Hippocampal formation (tissue), 2 donors: Measurements from ENCODE around the gene ATRIP.

ENCODE experiments used
- DNase-seq, 2 donors: peaks; one replicate each; lab custom pipeline; 2025; lab: John Stamatoyannopoulos, UW

Gene ATRIP

DNA sequence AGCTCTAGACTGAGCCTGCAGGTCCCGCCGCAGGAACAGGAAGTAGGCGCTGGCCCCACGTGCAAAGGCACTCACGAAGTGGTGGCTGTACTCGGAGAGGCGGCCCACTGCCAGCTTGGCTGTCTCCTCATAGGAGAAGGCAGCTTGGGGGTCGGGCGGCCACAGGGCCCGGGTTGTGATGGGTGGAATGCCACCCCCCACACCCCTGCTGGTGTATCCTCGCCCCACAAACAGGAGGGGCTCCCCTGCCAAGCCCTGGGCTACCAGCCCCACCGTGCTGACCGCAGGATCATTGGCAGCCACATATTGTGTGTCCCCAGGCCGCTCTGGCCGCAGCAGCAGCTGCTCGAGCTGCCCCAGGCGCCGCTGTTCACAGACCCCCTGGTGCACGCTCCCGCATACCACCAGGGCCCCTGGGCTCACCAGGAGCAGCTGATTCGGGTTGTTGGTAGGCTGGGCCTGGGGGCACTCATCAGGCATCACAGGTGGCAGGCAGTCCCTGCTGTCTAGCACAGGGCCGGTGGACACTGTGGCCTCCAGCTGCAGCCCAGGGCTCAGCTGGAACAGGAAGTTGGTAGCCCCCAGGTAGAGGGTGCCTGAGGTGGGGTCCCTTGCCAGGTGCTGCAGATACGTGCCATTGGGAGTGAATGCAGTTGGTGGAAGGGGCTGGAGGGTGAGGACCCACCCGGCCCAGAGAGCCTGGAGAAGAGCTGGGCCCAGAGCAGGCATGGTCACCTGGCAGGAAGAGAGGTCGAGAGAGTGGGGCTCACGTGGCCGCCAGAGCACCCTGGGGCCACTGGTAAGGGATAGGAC is 22.4 kb upstream of the ATRIP start:
- DNase-seq: no peak

DNA sequence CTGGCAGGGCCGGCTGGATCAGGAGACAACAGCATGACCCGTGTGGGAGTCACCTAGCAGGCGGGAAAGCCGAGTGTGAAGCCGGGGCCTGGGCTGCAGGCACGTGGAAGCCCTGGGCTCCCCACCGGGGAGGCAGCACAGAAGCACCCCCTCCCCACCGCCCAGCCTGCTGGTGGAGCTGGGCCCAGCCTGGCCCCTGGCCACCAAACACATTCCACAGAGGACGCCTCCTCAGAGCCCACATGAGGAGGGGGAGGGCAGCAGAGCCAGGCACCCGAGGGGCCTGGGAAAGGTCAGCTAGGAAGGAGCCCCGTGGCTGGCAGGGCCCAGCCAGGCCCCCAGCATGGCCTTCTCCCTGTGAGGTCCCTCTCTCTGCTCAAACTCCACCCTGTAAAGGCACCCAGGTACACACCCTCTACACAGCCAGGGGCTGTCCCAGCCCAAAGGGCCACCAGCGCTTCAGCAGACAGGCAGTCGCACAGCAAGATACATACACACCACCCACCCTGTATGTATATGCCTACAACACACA is 21.2 kb upstream of the ATRIP start:
- peak; percentile 41 to 66 for DNase-seq

DNA sequence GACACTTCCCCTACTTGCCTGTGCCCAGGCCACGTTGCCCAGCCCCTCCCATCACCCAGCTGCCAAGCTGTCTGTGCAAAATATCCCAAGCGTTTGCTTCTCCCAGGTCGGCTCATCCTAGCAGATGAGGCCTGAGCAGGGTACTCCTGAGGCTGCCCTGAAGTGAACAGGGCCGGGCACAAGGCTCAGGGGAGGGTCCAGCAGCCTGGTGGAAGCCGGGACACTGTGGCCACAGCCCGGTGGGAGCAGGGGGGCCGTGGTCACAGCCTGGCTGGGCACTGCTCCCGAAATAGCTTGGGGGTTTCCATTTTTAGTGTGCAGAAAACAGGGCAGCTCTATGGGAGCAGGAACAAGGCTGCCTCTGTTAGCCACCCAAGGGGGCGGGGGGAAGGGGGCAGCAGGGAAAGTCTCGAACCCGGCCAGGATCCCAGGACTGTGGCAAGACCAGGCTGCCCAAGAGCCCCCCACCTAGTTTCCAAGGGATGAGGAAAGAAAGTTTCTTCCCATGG is 20.1 kb upstream of the ATRIP start:
- peak; percentile 93 to 95 for DNase-seq

DNA sequence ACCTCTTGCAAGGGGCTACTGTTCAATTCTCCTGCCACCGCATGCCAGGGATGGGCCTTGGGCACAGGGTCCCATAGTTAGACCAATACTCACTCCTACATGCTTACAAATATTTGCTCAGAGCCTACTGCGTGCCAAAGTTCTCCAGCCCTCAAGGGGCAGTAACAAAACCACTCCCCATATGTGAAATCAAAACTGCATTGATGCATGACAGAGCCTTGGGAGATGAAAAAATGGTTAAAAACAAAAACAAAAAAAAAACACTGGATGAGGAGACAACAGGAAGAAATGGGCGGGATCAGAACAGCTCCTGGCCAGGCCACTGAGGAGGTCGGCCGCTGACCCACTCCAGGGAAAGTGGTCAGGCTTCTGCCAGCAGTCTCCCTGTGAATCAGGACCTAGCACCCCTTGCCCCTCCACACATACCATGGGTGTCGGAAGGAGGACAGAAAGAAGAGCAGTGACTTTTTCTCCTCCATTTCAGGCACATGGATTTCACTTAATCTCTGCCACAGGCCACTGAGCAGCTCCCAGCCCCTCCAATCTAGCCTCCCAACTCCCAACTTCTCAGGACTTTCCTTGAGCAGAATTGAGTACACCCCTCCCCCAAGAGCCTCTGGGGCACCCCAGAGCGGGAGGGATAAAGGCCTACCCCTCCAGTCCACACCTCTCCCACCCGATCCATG is 19.4 kb upstream of the ATRIP start:
- peak; percentile 38 to 52 for DNase-seq

DNA sequence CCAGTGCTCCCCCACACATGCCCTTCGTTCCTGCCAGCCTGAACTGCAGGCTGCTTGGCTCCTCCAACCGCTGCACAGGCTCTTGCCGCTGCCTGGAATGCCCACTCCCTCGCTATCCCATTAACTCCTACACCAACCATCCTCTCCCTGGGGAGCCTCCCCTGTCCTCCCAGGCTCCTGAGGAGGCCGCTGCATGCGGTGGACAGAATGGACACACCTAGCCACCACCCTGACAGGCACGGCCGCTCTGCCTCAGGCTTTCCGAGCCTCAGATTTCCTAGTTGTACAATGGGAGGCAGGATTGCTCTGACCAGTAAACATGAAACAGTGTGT is 18.9 kb upstream of the ATRIP start:
- DNase-seq: no peak

DNA sequence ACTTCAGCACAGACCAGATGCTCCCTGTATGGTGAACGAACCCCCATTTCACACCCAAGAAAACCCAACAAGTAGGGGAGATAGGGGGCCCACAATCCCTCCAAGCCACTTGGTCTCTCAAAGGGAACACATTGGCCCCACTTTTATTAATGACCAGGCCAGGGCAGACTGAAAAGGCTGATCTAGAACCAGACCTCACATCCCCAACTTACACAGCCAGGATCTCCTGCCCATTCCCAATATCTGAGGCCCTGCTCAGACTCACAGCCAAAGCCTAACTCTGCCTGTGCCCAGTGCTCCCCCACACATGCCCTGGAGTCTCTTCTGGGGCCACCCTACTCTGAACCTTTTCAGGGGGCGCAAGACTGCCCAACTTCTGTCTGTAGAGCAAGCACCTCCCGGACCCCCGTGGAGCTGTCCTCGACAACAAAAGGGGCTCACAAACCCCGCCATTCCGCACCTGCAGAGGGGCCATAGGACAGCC is 18.4 kb upstream of the ATRIP start:
- DNase-seq: no peak

DNA sequence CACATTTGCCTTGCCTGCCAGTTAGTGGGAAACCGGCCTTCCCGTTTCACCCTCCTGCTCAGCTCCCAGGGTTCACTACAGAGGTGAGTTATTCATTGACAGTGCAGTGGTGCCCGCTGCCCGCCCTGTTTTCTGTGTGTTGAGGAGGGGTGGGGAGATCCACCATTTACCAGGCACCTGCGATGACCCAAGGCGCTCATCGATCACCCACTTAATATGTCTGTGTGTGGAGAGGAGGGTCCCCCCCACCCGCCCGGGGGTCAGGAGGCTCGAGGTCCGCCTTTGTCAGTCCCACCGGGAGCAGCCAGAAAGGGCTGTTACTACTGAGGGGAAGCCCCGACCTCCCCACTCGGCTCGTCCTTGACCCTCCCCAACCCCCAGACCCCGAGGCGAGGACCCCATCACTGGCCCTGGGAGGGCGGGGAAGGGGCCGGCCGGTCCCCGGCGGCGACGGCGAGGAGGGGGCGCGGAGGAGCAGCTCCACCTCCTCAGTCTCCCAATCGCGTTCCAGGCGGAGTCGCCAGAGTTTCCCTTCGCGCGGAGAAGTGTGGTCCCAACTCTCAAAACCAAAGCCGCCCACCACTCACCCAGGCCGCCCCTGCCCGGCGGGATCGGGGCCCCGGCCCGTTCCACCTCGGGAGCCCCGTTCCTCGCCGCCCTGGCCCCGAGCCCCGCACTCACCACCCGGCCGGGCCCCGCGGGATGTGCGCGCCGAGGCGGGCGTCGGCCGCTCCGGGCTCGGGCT is 17.8 kb upstream of the ATRIP start:
- peak in 1 of 2 donors; percentile 64 for DNase-seq

DNA sequence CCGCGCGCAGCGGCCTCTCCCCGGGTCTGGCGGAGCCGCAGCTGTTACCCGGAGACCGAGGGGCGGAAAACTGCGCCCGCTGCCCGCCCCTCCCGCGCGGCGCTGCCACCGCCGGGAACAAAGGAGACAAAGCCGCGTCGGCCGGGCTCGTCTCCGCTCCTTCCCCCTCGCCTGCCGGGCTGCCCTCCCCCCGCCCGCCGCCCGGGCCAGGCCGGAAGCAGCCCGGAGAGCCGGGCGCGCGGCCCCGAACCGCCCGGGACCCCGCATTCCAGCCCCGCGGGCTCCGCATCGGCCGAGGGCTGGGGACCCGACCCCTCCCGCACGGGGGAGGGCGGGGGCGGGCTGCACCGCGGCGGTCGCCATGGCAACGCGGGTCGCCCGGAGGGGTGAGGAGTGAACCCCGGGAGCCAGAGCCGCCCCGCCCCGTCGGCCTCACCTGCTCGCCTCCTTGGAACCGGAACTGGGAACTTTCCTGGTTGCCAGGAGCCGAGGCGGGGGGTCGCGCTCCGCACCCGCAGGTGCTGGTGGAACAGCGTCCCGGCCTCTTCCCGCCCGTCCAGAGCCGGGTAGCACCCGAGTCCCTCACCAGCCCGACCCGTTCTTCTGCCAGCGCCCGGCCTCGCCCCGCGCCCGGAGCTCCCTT is 17.1 kb upstream of the ATRIP start:
- peak; percentile 77 to 83 for DNase-seq

DNA sequence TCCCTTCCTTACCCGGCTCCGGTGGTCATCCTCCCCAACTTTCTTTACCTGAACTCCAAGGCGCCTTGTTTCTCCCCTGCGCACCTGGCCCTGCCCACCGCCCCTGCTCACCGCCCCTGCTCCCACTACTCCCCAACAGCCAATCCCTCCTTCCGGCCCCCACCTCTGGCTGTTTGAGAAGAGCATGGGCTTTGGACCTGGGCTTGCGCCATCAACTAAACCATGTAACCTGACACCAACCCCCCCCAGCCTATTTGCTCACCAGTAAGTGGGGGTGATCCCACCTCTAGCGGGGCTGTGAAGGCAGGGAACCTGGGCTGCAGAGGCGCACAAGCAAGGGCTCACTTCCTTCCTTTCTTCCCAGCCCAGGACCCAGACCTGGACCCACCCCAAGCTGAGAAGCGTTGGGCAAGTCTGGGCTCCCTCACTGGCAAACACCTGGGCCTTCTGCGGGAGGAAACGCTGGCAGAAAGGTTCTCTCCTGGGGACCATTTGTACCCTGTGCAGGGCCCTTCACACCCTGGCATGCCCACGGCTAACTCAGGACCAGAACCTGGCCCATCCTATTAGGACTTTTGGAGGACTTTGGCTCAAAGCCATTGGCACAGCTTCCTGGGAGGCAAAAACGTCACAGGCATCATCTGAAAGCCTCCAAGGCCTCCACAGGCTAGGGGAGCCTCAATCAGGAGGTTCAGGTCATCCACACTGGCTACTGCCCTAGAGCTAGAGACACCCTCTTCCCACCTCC is 16.4 kb upstream of the ATRIP start, which contains the start of gene PLXNB1:
Gene PLXNB1 (minus strand): TSS at position 127 of the 748 bp plus-strand sequence. CDS start 5,475 bp downstream, outside the sequence.
- DNase-seq: no peak

DNA sequence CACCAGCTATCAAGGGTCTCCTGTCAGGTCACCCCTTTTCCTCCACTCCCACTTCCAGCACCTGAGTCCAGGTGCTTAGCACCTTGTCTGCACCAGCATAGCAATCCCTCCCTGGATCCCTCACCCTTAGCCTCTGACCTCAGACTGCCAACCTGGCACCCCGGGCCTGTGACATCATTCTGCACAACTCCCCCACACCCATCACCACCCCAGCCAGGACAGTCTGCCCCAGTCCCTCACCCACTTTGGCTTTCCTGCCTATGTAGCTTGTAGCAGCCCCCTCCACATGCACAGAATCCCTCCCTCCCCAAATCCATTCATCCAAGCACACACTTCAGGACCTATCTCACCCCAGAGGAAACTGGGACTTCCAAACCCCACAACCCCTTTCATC is 15.8 kb upstream of the ATRIP start:
- no peak for DNase-seq

DNA sequence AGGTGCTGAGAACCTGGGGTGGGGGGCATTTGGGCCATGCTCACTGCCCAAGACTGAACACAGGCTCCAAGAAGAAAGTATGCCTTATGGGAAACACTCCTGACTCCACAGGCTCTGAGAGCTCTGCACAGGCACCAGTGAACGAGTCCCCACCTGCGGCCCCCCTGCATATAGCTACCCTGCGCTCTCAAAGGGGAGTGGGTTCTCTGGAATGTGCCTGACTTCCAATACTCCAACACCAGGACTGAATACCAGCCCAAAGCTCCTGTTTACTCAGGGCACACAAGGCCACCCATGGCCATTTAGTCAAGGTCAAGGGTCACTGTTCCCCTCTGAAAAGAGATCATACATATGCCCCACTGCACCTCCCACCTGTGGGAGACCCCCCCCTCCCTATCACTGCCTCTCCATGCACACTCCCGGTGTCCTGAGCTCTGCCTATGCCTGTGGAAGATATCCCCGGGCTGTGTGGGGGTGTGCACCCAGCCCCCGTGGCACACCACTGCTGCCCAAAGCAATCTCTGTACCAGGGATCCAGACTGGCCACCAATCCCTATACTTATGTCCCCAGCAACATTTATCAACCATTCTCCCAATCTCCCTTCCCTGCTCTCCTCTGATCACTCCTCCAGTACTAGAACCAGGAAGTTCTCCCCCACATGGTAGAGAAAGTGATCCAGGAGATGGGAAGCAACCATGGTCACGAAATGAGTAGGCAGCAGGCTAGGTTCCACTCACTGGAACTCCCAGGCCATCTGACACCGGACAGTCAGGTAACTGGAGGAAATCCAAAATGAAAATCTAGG is 15.1 kb upstream of the ATRIP start:
- no peak for DNase-seq

DNA sequence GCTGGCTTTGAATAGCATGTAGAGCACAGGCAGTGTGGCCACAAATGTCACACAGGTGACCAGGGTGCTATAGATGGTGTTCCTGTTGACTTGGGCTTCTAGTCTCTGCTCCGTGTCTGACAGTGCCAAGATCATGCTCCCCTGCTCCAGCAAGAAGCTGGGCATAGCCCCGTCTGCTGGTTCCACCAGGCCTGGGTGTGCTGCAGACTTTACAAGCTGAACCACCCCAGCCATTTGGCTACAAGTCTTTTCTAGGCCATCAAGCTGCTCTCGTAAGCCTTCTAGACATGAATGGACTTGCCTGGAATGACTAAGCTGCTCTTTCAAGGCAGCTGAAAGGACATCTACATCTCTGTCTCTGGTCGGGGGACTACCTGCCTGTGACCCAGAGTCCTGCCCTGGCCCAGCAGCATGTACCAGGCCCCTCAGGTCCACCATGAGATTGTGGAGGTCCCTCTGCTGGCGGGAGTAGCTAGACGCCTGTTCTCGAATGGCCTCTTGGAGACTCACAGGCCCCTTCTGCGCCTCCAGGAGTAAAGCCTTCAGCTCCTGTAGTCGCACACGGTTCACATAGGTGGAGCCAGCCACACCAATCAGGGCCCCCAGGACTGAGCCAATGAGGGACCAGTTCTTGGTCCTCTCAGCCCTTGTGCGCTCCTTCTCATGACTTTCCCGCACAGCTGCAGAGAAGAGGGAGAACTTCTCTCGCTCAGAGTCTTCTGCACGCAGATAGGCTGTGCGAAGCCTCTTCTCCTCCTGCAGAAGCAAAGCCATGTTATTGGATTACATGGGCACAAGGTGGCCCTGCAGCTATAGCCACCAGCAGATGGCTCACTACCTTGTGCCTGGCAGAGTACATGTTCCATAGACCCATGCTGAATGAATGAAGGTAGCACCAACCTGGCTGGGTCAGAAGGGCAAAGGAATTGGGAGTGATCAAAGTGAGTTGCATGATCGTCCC is 13.8 kb upstream of the ATRIP start:
- no peak for DNase-seq

DNA sequence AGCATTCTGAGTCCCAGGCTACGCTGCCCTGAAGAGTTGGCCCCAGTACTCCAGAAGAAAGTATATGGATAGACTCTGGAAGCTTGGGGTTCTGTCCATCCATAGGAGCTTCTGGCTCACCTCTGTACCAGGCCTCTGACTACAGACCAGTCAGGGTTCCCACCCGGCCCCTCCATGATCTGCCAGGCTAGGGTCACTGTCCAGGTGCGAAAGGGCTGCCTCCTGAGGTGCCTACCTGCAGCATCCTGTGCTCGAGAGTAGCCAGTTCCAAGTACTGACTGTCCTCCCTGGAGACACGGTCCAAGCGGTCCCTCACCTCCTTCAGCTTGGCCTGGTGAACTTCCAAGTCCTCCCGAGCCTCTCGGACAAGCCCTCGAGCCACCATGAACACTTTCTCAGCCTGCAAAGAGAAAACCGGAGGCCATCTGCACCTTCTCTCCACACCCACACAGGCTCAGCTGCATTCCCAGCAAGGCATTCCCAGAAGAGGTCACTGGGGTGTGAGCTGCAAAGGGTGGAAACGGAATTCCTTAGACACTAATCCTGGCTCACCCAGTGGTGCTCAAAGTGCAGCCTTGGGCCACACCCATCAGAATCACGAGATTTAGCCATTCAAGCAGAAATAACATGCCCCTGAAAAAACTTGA is 12.9 kb upstream of the ATRIP start:
- no peak for DNase-seq

DNA sequence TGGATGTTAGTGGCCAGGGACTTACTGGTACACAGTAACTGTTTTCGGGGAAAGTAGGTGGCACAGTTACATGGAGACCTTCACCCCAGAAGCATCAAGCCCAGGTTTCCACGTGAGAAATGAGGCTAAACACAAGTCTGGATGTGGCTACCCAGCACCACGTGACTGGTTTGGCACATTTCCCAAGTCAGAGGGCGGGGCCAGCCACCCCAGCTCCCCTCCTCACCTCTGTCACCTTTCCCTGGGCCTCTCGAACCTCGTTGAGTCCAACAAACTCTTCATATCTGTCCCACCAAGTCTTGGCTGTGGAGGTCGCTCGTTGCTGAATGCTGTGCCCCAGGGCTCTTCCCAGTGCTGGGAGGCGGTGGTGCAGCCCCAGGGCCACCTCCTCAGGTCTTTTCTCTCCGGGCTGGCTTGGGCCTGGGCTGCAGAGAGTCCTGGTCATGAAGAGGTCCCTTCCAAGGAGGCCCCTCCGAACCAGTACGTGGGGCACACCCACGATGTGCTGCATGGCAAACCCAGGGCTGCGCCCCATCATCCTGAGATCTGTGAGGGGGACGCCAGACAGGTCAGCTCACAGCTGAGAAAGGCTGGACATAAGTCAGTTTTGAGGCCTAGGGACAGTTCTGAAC is 11.8 kb upstream of the ATRIP start:
- DNase-seq: no peak

DNA sequence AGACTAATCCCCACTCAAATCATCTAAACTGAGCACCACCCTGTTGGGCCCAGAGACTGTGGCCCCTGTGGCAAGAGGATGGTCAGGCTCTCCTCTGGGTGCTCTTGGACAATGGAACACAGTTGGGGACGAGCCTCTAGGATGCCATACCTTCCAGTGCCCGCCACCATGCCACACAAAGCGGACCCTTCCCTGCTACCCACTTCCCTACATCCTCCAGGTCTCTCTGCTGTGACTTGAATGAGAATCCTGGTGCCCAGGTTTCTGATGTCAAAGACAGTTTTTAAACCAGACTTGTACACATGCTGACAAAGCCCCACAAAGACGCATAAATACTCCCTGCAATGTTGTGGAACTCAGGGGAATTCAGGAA is 11.3 kb upstream of the ATRIP start:
- DNase-seq: no peak

DNA sequence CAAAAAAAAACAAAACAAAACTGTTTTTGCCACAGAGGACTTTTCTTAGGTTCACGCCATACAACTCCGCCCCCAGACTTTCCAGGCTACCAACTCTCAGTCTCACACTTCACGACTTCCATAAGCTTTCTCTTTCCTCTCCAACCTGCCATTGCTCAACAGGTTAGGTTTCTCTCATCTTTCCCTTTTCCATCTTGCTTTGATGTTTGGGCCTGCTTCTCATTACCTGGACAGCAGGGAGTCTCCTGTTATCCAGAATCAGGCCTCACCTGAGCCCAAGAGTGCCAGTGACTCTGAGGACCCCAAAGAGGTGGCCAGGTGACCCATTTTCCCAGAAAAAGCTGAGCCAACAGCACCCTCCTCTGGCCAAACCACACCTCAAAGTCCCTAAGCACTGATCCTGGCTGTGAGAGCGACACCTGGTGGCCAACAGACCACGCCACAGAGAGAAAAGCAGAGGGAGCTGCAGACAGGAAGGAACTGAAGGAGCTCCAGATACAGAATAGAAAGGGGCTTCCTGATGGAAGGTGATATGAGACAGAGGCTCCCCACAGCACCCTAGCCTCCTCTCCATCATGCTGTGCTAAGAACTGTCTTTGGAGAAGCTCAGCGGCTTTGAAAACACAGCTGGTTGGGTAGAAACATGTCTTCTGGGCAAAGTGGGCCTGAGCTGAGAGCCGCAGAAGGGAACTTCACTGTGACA is 10.6 kb upstream of the ATRIP start:
- DNase-seq: peak; percentile 83 to 84

DNA sequence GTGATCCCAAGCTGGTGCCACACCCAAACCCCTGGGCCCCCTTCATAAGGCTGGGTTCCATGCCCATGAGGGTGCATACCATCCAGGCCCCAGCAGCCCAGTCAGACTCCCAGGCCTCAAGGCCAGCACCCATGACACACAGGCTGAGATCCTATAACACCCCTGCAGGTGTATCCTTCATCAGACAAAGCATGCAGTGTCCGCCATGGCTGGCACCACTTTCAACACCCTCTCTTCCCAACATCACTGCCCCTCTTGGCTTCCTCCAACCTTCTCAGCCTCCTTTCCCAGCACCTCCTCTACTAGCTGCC is 10.1 kb upstream of the ATRIP start:
- DNase-seq: no peak
